ENCODE data around the gene RGPD8. TPM values are rescaled to one million over a fixed set of nuclear protein-coding genes. Genes with fewer than 3 reads are reported as not detected.

RGPD8 gene
- total RNA-seq, 2 experiments from 2014 or later: not detected

DNA sequence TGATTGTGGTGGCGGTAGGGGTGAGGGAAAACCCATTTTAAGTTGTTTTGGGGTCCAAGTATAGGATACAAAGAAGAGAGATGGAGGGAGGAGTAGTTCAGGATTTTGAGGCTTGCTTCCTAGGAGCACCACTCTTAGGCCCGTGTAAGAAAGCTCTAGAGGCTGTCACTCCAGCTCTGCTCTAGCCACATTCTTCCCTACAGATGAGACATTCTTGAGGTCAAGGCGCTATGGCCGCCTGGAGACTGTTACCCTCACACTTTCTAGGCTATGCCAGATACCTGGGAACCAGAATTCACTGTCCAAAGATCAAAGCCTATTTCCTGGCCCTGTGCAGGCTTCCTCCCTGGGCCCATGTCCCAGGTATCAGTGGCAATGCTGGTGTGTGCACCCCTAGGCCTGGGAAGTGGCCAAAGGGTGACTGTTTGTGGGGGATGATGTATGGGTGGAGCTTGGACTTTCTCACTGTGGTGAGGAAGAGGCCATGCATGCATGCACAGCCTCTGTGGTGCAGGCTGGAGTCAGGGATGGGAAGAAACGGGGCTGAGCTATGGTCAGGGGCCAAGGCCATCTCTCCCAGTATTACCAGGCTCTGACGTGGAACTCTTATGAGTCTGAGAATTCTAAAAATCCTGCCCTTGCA, 41.5 kb upstream of the RGPD8 start:
- BruUV-seq (replicated peaks): no TSS peak
- no peaks in the 10 kb centered on the region for H3K79me2 ChIP-seq (ENCODE audit: insufficient read depth, low read depth, low read length)

DNA sequence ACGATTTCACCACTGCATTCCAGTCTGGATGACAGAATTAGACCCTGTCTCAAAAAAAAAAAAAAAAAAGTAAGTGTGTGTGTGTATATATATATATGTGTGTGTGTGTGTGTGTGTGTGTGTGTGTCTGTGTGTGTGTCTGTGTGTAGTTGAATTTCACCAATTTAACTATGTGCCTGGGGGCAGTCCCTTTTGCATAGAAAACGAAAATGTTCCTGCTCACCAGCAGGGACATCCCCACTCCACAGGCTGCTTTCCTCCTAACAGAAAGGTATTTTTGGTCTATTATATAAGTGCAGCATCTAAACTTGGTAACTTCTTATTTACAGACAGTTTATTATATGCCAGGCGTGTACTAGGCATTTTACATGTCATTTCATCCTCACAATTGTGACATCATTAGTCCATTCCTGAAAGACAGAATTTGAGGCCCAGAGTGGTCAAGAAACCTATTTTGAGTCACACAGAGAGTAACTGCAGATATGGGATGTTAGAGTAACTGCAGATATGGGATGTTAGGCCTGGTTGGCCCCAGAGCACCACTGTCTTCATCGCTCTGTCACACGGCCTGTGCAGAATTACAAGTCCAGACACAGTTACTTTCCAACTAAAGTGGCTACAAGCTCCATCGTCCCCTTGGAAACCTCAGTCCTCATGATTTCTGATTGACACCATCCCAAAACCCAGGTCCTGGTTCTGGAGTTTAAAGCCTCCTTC, 39.3 kb upstream of the RGPD8 start:
- no peaks in the 10 kb centered on the region for H3K9me3 ChIP-seq (ENCODE audit: low read length)
- H3K4me2 ChIP-seq (ENCODE audit: low read length): no peak overlapping the region
- DNase-seq (ENCODE audit: low spot score): no peak
- no peaks in the 10 kb centered on the region for H3K79me2 ChIP-seq (ENCODE audit: insufficient read depth, low read depth, low read length)
- TF ChIP-seq EZH2phosphoT487 (IDR thresholded peaks at IDR 0.05; ENCODE audit: borderline replicate concordance, low read depth, low read length): no peak
- TF ChIP-seq, protein P1, sequence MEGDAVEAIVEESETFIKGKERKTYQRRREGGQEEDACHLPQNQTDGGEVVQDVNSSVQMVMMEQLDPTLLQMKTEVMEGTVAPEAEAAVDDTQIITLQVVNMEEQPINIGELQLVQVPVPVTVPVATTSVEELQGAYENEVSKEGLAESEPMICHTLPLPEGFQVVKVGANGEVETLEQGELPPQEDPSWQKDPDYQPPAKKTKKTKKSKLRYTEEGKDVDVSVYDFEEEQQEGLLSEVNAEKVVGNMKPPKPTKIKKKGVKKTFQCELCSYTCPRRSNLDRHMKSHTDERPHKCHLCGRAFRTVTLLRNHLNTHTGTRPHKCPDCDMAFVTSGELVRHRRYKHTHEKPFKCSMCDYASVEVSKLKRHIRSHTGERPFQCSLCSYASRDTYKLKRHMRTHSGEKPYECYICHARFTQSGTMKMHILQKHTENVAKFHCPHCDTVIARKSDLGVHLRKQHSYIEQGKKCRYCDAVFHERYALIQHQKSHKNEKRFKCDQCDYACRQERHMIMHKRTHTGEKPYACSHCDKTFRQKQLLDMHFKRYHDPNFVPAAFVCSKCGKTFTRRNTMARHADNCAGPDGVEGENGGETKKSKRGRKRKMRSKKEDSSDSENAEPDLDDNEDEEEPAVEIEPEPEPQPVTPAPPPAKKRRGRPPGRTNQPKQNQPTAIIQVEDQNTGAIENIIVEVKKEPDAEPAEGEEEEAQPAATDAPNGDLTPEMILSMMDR (conservative IDR thresholded peaks at IDR 0.05; ENCODE audit: low read length): no peak
- H2AFZ ChIP-seq (ENCODE audit: low read length): no peak overlapping the region
- no peaks in the 10 kb centered on the region for H3K9me2 ChIP-seq (ENCODE audit: insufficient read depth, low read length)
- ChIA-PET POLR2A (interaction anchor here (0.6 to 0.7 kb wide), 2 partner anchors 13 to 17 kb away, joined by 3 to 4 read pairs; no protein-coding TSS in a partner anchor), CTCF (ENCODE audit: unreplicated experiment) (no interaction called here)
- no TSS peak for BruUV-seq (replicated peaks)
- no peaks in the 10 kb centered on the region for H3K4me1 ChIP-seq (ENCODE audit: insufficient read depth, low read length, poor library complexity, severe bottlenecking)
- no peaks in the 10 kb centered on the region for H4K20me1 ChIP-seq (ENCODE audit: insufficient read depth, low read length)
- H3K4me3 ChIP-seq (ENCODE audit: low read depth, low read length, poor library complexity, severe bottlenecking): no peak overlapping the region
- no peak overlapping the region for H3K27ac ChIP-seq (ENCODE audit: low read depth, low read length, poor library complexity, severe bottlenecking)
- intact Hi-C loops (cut with micrococcal nuclease; ENCODE audit: unreplicated experiment): no loop called here
- H3K36me3 ChIP-seq (ENCODE audit: insufficient read depth, low read length): no peaks in the 10 kb centered on the region

More for the DNA sequence above, 41.5 kb upstream of the RGPD8 start:
- no peak overlapping the region for H3K27ac ChIP-seq (ENCODE audit: low read depth, low read length, poor library complexity, severe bottlenecking)
- ChIA-PET CTCF (ENCODE audit: unreplicated experiment) (no interaction called here), POLR2A (interaction anchor here (0.7 kb wide), 2 partner anchors 13 to 215 kb away, joined by 3 to 5 read pairs; no protein-coding TSS in a partner anchor)
- no peak overlapping the region for H3K4me3 ChIP-seq (ENCODE audit: low read depth, low read length, poor library complexity, severe bottlenecking)
- H3K9me2 ChIP-seq (ENCODE audit: insufficient read depth, low read length): no peaks in the 10 kb centered on the region
- intact Hi-C loops (cut with micrococcal nuclease; ENCODE audit: unreplicated experiment): no loop called here
- H3K4me1 ChIP-seq (ENCODE audit: insufficient read depth, low read length, poor library complexity, severe bottlenecking): no peaks in the 10 kb centered on the region
- TF ChIP-seq EZH2phosphoT487 (IDR thresholded peaks at IDR 0.05; ENCODE audit: borderline replicate concordance, low read depth, low read length): no peak
- TF ChIP-seq, protein P1 (conservative IDR thresholded peaks at IDR 0.05; ENCODE audit: low read length): no peak
- H3K9me3 ChIP-seq (ENCODE audit: low read length): no peaks in the 10 kb centered on the region
- H4K20me1 ChIP-seq (ENCODE audit: insufficient read depth, low read length): no peaks in the 10 kb centered on the region
- no peak overlapping the region for H2AFZ ChIP-seq (ENCODE audit: low read length)
- H3K4me2 ChIP-seq (ENCODE audit: low read length): no peak overlapping the region
- no peak for DNase-seq (ENCODE audit: low spot score)
- H3K36me3 ChIP-seq (ENCODE audit: insufficient read depth, low read length): no peaks in the 10 kb centered on the region

DNA sequence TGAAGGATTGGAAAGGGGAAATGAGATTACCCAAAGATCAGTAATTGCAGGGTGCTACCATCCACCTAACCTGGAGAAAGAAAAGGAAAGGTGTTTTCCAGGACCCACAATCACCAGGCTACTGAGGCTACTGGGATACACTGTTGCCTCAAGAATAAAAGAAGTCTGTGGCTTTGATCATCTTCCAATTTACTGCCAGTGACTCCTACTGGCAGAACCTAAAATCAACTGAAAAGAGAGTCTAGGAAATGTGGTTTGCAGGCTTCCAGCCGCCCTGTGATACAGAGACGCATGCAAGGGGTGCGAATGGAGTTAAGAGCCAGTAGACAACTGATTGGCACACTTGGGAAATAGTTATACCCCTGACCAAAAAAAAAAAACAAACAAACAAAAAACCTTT, 31.9 kb upstream of the RGPD8 start:
- H3K4me1 ChIP-seq (ENCODE audit: insufficient read depth, low read length, poor library complexity, severe bottlenecking): no peaks in the 10 kb centered on the region
- CTCF ChIA-PET (ENCODE audit: unreplicated experiment): no interaction called here
- H3K36me3 ChIP-seq (ENCODE audit: insufficient read depth, low read length): no peaks in the 10 kb centered on the region
- no peak for DNase-seq (ENCODE audit: low spot score)
- H3K9me2 ChIP-seq (ENCODE audit: insufficient read depth, low read length): no peaks in the 10 kb centered on the region
- TF ChIP-seq, protein P1 (conservative IDR thresholded peaks at IDR 0.05; ENCODE audit: low read length): no peak
- no peak for TF ChIP-seq EZH2phosphoT487 (IDR thresholded peaks at IDR 0.05; ENCODE audit: borderline replicate concordance, low read depth, low read length)
- no peaks in the 10 kb centered on the region for H4K20me1 ChIP-seq (ENCODE audit: insufficient read depth, low read length)
- H3K4me3 ChIP-seq (ENCODE audit: low read depth, low read length, poor library complexity, severe bottlenecking): no peak overlapping the region
- H3K79me2 ChIP-seq (ENCODE audit: insufficient read depth, low read depth, low read length): no peaks in the 10 kb centered on the region
- H3K27ac ChIP-seq (ENCODE audit: low read depth, low read length, poor library complexity, severe bottlenecking): no peak overlapping the region
- BruUV-seq (replicated peaks): no TSS peak
- POLR2A ChIA-PET: interaction anchor here (0.7 kb wide), 1 partner anchor 97 kb away, joined by 5 read pairs; no protein-coding TSS in a partner anchor
- no peaks in the 10 kb centered on the region for H3K9me3 ChIP-seq (ENCODE audit: low read length)
- H3K4me2 ChIP-seq (ENCODE audit: low read length): no peak overlapping the region
- intact Hi-C loops (cut with micrococcal nuclease; ENCODE audit: unreplicated experiment): no loop called here
- H2AFZ ChIP-seq (ENCODE audit: low read length): no peak overlapping the region

Data from OCI-LY7 (cell line).